Endodermal cell (in vitro differentiated cells): ENCODE results near the gene PCSK2. TPM values are rescaled to one million over a fixed set of nuclear protein-coding genes. Genes with fewer than 3 reads are reported as not detected.

ENCODE experiments used
- DNase-seq: peaks from one replicate; pipeline ENCODE4 v3.0.0-alpha.2; 2017
- H3K27ac ChIP-seq: 2 replicates; pipeline ENCODE4 v1.5.1; 2013; ENCODE audit warnings: mild to moderate bottlenecking, low read depth, low read length, moderate library complexity
- H3K27me3 ChIP-seq: 2 replicates; pipeline ENCODE4 v1.6.1; 2013; ENCODE audit warnings: mild to moderate bottlenecking, low read length, moderate library complexity; ENCODE audit not compliant: insufficient read depth, control insufficient read depth, poor library complexity, severe bottlenecking
- H3K36me3 ChIP-seq: 2 replicates; pipeline ENCODE4 v1.7.0; 2013; ENCODE audit warnings: mild to moderate bottlenecking, low read length, moderate library complexity; ENCODE audit not compliant: control insufficient read depth, insufficient read depth
- H3K4me1 ChIP-seq: one replicate; pipeline ENCODE4 v1.7.0; 2013; ENCODE audit warnings: low read length; ENCODE audit not compliant: control insufficient read depth, insufficient read depth
- H3K4me3 ChIP-seq: 2 replicates; pipeline ENCODE4 v1.5.1; 2013; ENCODE audit warnings: mild to moderate bottlenecking, low read length, moderate library complexity
- H3K9ac ChIP-seq: 2 replicates; pipeline ENCODE4 v1.6.1; 2013; ENCODE audit warnings: mild to moderate bottlenecking, low read length, moderate library complexity; ENCODE audit not compliant: poor library complexity, severe bottlenecking; ENCODE audit errors: extremely low read depth
- H3K9me3 ChIP-seq: 2 replicates; pipeline ENCODE4 v1.6.1; 2013; ENCODE audit warnings: mild to moderate bottlenecking, low read length, moderate library complexity; ENCODE audit not compliant: control insufficient read depth
- H3K27ac Mint-ChIP-seq: 2 replicates; pipeline ENCODE4 v1.8.0; 2020; ENCODE audit warnings: mixed read lengths
- H3K27me3 Mint-ChIP-seq: 2 replicates; pipeline ENCODE4 v1.8.0; 2021; ENCODE audit warnings: mild to moderate bottlenecking, mixed read lengths; ENCODE audit not compliant: insufficient read depth
- H3K36me3 Mint-ChIP-seq: 2 replicates; pipeline ENCODE4 v1.8.0; 2020; ENCODE audit warnings: low read depth, mixed read lengths
- H3K4me1 Mint-ChIP-seq: 2 replicates; pipeline ENCODE4 v1.8.0; 2020; ENCODE audit warnings: mixed read lengths
- H3K4me3 Mint-ChIP-seq: 2 replicates; pipeline ENCODE4 v1.8.0; 2020; ENCODE audit warnings: mild to moderate bottlenecking, moderate library complexity, mixed read lengths
- H3K9me3 Mint-ChIP-seq: 2 replicates; pipeline ENCODE4 v1.8.0; 2020; ENCODE audit warnings: mild to moderate bottlenecking, mixed read lengths
- CTCF ChIP-seq: fragments of 200-600 bp; sonication (generic); conservative IDR thresholded peaks from 2 replicates; pipeline ENCODE4 v1.5.0; 2021; ENCODE audit warnings: antibody characterized with exemption, mild to moderate bottlenecking
- WGBS, 2 experiments: methylation state at CpG; one replicate each; pipeline versions ENCODE4 v1.1.5 to v1.1.7; 2013; ENCODE audit warnings: missing lambda C conversion rate in 2 of 2, mixed read lengths in 1 of 2; ENCODE audit not compliant: insufficient coverage in 1 of 2, insufficient read length in 1 of 2; 5-methylcytosine and 5-hydroxymethylcytosine counted together
- total RNA-seq, 2 donors: library from RNA; stranded (reverse); fragmentation: NEBNext Ultra II Directional in 1 of 2; extraction: Animal tissue kit (Norgen Biotek cat#: 25700) in 1 of 2; gene quantifications; 2 replicates in 1 of 2; 3 replicates in 1 of 2; pipeline ENCODE4 v1.2.1, GENCODE V29; 2021

Gene PCSK2
- total RNA-seq, 2 donors from 2014 or later = 3.0 to 4.8 TPM

GRCh38 chr20:17421493-17421892 is 194.7 kb downstream of the PCSK2 start:
- no peak overlapping the region for H3K4me3 ChIP-seq
- H3K36me3 ChIP-seq = no peaks in the 10 kb centered on the region
- no CpG with 5 or more reads among the region's 1 CpG for WGBS, 2 experiments
- Mint-ChIP-seq H3K36me3 (no peaks in the 10 kb centered on the region), H3K27ac (no peak overlapping the region), H3K27me3 (peaks cover 3% of the 10 kb centered on the region), H3K9me3 (peaks cover 14% of the 10 kb centered on the region), H3K4me3 (no peak overlapping the region), H3K4me1 (peaks cover 16% of the 10 kb centered on the region)
- no peaks in the 10 kb centered on the region for H3K4me1 ChIP-seq
- H3K9ac ChIP-seq = no peak overlapping the region
- H3K27me3 ChIP-seq = no peaks in the 10 kb centered on the region
- TF ChIP-seq CTCF = no peak
- no peak for DNase-seq
- peaks cover 4% of the 10 kb centered on the region for H3K9me3 ChIP-seq
- H3K27ac ChIP-seq = no peak overlapping the region

GRCh38 chr20:17423782-17424181 is 196.9 kb downstream of the PCSK2 start:
- Mint-ChIP-seq H3K4me1 (peaks cover 16% of the 10 kb centered on the region), H3K27me3 (no peaks in the 10 kb centered on the region), H3K27ac (no peak overlapping the region), H3K4me3 (no peak overlapping the region), H3K9me3 (peaks cover 11% of the 10 kb centered on the region), H3K36me3 (no peaks in the 10 kb centered on the region)
- Histone ChIP-seq H3K9me3 (peaks cover 4% of the 10 kb centered on the region), H3K27ac (no peak overlapping the region), H3K36me3 (no peaks in the 10 kb centered on the region), H3K4me3 (no peak overlapping the region), H3K4me1 (no peaks in the 10 kb centered on the region), H3K27me3 (no peaks in the 10 kb centered on the region), H3K9ac (no peak overlapping the region)
- no peak for DNase-seq
- TF ChIP-seq CTCF = no peak

GRCh38 chr20:17427638-17428037 is 200.8 kb downstream of the PCSK2 start:
- H3K27me3 Mint-ChIP-seq = no peaks in the 10 kb centered on the region
- WGBS, 2 experiments = 94 to 100% methylated on average over 1 to 2 of the region's 2 CpGs
- H3K27ac Mint-ChIP-seq = no peak overlapping the region

More at GRCh38 chr20:17427638-17428037, 200.8 kb downstream of the PCSK2 start:
- no peaks in the 10 kb centered on the region for H3K36me3 ChIP-seq
- no peak overlapping the region for H3K4me3 Mint-ChIP-seq
- H3K4me3 ChIP-seq = no peak overlapping the region
- no peaks in the 10 kb centered on the region for H3K27me3 ChIP-seq
- H3K9me3 Mint-ChIP-seq = peaks cover 11% of the 10 kb centered on the region
- no peak overlapping the region for H3K9ac ChIP-seq
- TF ChIP-seq CTCF = no peak
- no peaks in the 10 kb centered on the region for H3K4me1 ChIP-seq
- H3K4me1 Mint-ChIP-seq = peaks cover 19% of the 10 kb centered on the region
- no peak overlapping the region for H3K27ac ChIP-seq
- DNase-seq = no peak
- H3K36me3 Mint-ChIP-seq = no peaks in the 10 kb centered on the region
- peaks cover 4% of the 10 kb centered on the region for H3K9me3 ChIP-seq
